CD4-positive, alpha-beta T cell treated with Interleukin-17A for 1 hour (primary cell): ENCODE results near the gene TCF25.
"Not testable (repeated sequence)": the region's sequence is repeated elsewhere in the genome, so short reads cannot be mapped to it uniquely, and the experiment has no call there.

Source experiments
- DNase-seq: peaks from one replicate; pipeline ENCODE4 v3.0.0-alpha.2; 2020

The TCF25 gene, protein sequence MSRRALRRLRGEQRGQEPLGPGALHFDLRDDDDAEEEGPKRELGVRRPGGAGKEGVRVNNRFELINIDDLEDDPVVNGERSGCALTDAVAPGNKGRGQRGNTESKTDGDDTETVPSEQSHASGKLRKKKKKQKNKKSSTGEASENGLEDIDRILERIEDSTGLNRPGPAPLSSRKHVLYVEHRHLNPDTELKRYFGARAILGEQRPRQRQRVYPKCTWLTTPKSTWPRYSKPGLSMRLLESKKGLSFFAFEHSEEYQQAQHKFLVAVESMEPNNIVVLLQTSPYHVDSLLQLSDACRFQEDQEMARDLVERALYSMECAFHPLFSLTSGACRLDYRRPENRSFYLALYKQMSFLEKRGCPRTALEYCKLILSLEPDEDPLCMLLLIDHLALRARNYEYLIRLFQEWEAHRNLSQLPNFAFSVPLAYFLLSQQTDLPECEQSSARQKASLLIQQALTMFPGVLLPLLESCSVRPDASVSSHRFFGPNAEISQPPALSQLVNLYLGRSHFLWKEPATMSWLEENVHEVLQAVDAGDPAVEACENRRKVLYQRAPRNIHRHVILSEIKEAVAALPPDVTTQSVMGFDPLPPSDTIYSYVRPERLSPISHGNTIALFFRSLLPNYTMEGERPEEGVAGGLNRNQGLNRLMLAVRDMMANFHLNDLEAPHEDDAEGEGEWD

DNA sequence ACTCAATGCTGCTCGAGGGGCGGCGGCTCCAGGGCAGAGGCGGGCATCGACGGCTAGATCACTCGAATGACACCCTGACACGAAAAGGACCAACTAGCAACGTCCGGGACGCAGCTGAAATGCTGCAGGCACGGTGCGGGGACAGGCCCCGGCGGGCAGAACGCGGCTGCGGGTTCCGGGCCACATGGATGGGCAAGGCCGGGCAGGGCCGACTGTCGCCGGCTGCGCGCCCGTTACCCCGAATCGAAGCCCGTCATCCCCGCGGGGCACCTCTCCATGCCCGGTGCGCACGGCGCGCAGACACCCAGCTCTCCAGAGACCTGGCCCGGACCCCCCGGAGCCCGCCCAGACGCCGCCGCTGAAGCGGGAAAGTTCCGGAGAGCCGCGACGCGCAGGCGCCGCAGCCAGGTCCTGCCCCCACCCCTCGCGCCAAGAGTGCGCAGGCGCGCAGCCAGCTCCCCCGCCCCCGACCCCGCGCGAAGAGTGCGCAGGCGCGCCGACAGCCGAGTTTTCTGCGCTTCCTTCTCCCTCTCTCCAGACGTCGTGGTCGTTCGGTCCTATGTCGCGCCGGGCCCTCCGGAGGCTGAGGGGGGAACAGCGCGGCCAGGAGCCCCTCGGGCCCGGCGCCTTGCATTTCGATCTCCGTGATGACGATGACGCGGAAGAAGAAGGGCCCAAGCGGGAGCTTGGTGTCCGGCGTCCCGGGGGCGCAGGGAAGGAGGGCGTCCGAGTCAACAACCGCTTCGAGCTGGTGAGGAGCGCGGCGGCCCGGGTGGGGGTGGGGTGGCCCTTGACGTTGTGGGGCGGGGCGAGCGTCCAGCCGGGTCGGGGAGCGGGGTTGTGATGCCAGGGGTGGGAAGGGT, at the start of gene TCF25:
Gene TCF25, plus strand, starts transcription at position 484 of the 863 bp plus-strand sequence. Its CDS starts 76 bp downstream, at position 560.
- DNase-seq = peak; percentile 87

DNA sequence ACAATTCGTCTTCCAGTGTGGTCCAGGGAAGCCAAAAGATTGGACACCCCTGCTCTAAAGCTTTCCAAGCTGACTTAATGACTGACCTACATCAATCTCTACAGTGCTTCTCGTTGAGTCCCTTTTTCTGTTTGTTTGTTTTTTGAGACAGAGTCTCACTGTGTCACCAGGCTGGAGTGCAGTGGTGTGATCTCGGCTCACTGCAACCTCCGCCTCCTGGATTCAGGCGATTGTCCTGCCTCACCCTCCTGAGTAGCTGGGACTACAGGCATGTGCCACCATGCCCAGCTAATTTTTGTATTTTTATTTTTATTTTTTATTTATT, 49.6 kb upstream of the TCF25 start:
- DNase-seq = not testable (repeated sequence)

DNA sequence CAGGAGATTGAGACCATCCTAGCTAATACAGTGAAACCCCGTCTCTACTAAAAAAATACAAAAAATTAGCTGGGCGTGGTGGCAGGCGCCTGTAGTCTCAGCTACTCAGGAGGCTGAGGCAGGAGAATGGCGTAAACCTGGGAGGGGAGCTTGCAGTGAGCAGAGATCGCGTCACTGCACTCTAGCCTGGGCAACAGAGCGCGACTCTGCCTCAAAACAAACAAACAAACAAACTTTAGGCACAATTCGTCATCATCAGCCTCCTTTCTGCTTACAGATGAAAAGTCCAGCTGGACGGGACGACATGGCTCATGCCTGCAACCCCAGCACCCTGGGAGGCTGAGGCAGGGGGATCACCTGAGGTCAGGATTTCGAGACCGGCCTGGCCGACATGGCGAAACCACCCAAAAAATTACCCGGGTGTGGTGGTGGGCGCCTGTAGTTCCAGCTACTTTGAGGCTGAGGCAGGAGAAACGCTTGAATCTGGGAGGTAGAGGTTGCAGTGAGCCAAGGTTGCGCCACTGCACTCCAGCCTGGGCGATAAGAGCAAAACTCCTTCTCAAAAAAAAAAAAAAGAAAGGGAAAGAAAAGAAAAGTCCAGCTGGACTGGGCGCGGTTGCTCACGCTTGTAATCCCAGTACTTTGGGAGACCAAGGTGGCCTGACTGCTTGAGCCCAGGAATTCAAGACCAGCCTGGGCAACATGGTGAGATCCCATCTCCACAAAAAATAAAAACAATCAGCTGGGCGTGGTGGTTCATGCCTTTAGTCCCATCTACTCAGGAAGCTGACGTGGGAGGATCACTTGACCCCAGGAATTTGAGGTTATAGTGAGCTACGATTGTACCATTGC, 46.6 kb upstream of the TCF25 start:
- DNase-seq = no peak

DNA sequence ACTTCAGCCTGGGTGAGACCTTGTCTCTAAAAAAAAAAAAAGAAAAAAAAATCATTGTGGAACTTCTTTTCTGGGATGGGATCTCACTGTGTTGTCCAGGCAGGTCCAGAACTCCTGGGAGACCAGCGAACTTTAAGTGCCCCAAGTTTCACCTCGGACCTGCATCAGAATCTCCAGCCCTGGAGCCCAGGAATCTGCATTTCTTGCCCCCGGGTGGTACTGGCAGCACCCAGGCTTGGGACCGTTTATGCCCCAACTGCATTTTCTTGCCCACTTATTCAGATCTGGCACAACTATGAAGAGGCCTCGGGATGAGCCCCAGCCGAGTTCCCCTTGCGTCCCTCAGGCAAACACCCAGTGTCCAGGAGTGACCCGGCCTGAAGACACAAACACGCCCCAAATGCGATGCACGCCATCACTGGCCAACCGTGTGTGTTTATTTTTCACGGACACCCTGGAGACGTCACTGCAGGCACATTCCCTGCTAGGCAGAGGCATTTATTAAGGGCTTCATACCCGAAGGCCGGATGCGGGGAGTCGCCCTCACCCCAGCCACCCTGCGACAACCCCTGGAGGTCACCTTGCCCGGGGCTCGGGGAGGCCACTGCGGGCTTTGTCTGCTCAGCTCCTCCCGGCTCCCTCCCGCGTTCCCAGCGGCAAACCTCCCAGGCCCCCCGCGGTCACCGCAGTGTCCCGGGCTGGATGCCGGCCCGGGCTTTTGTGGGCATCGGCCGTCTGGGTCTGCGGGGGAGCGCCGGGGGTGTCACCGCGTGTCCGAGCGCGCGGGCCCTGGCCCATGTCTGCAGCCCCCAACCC, 45.8 kb upstream of the TCF25 start:
- DNase-seq = no peak

DNA sequence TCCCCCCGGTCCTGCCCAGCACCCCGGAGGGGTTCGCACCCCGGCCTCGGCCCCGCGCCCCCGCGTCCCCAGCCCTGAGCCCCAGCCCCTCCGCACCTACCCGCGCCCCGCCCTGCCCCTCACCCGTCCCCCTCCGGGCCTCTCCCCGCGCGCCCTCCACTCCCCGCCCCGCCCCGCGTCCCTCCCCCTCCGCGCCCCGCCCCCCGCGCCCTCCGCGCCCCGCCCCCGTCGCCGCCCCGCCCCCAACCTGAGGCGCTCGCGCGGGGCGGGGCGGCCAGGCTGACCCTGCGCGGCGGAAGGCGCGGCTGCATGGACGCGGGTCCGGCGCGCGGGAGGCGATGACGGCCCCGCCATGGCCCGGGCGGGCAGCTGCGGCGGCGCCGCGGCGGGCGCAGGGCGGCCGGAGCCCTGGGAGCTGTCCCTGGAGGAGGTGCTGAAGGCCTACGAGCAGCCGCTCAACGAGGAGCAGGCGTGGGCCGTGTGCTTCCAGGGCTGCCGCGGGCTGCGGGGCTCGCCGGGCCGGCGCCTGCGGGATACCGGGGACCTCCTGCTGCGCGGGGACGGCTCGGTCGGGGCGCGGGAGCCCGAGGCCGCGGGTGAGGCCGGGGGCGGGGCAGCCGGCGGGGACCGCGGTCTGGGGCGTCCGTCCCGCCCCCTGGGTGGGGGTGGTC, 45.1 kb upstream of the TCF25 start, which contains the start of gene SPIRE2:
Gene SPIRE2, plus strand, starts transcription at position 277 of the 671 bp plus-strand sequence. Its CDS starts 76 bp downstream, at position 353.
- DNase-seq = peak; percentile 76

DNA sequence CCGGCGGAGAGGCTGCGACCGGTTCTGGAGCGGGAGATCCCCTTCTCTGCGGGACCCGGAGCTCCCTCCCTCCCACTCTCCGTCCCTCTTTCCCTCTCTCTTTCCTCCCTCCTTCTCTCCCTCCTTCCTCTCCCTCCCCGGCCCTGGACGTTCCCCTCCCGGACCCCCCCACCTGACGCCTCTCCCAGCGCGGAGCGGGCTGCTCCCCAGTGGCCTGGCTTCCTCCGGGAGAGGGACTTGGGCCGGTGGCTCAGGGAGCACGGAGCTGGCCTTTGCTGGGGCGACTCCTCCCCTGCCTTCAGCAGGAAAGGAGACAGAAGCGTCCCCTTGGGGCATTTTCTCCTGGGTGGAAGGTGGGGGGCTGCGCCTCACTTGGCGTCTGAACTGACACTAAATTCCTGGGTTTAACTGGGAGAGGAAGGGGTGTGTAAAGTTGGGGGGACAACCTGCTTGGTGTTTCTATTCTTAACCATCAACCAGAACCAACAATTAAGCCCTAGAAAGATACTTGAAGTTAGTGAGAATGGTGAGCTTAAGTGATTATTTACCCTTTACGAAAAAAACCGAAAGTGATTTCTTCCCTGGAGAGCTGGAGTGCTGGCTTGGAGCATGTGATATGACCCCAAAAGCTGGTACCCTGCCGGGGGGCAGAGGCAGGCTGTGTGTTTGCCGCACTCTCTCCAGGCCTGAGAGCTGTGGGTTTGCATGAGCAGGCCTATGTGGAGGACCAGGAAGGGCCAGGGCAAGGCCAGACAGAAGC, 44.3 kb upstream of the TCF25 start:
- no peak for DNase-seq

DNA sequence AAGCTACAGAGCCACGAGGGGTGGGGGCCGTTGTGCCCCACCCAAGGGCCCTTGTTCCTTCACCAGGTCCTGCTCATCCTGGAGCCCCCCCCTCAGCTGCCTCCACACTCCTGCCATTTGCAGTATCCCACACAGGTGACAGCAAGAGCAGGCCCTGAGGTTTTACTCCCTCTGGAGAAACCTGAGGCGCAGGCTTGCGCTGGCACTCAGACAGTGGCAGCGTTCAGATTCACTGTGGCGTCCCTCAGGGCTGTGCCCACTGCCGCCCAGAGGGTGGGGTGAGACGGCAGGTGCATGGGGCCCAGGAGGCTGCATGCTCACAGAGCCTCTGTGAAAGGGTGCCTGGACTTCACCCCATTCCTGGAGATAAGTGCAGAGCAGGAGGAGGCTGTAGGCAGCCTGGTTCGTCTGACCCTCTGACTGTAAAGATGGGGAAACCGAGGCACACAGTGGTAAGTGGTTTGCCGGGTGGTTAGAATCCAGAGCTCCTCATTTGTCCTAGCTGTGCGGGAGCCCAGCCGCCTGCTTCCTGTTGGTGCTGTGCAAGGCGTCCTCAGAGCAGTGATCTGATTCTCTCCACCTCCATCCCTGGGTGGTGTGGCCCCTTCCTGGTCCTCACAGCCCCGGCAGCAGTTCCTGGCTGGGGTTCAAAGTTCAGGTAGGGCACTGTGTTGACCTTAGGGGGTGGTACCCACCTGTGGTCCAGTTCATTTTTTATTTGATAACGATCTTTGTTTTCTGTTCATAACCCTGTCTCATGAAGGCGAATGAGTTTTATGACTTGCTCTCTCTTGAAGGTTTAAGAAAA, 43.6 kb upstream of the TCF25 start:
- no peak for DNase-seq

DNA sequence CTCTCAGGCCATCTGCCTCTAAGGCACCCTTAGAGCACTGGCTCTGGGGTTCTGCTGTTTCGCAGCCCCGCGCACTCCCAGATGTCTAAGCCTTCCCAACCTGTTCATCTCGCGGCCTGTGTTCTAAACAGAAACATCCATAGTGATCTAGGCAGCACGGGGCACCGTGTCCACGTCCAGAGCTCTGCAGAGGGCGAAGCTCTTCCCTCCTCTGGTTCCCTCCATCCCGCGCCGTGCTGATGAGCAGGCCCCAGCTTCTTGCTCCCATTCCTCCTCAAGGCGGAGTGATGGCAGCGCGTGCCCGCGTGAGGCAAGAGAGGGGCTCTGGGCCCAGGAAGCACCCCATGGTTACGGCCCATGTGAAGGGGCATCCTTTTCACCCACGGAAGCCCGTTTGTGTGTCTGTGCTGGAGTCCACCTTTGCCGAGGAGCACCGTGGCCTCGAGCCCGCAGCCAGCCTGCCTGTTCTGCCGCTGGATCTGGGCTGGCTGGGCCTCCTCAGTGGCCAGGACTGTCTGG, 41.5 kb upstream of the TCF25 start:
- no peak for DNase-seq

DNA sequence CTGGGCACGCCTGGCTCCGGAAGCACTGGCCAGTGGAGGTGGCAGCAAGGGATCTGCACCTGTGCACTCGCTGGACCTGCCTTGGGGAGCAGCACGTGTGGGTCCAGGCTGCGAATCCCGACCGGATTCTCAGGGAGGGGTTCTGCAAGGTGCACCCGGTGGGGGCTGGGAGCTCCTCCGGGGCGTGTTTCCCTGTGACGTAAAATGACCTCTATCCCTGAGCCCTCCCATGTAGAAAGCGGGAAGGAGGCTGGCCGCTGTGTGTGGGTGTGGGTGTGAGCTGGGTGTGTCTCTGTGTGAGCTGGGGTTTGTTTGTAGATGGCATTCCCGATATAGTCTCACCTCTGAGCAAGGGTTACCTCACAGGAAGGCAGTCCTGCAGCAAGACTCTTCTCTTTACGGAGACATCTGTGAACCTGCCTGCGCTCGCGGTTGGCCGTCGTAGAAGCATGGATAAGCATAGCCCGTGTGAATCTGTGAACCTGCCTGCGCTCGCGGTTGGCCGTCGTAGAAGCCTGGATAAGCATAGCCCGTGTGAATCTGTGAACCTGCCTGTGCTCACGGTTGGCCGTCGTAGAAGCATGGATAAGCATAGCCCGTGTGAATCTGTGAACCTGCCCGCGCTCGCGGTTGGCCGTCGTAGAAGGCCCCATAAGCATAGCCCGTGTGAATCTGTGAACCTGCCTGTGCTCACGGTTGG, 39.6 kb upstream of the TCF25 start:
- DNase-seq = not testable (repeated sequence)

DNA sequence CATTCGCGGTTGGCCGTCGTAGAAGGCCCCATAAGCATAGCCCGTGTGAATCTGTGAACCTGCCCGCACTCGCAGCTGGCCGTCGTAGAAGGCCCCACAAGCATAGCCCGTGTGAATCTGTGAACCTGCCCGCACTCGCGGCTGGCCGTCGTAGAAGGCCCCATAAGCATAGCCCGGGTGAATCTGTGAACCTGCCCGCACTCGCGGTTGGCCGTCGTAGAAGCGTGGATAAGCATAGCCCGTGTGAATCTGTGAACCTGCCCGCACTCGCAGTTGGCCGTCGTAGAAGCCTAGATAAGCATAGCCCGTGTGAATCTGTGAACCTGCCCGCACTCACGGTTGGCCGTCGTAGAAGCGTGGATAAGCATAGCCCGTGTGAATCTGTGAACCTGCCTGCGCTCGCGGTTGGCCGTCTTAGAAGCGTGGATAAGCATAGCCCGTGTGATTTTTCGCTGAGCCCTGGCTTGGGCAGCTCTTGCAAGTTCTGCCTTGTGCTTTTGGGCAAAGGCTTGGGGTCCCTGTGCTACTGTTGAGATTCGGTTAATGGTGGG, 38.5 kb upstream of the TCF25 start:
- not testable (repeated sequence) for DNase-seq

DNA sequence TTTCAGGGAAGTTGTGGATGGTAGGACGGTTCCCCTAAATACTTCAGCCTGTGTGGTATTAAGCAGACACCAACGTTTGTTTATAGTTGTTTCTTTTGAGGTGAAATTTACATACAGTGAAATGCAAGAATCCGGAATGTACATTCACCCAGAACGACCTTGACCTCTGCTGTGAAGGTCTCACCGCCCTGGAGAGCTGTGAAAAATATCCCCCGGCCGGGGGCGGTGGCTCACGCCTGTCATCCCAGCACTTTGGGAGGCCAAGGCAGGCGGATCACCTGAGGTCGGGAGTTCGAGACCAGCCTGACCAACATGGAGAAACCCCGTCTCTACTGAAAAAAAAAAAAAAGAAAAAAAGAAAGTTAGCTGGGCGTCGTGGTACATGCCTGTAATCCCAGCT, 36.9 kb upstream of the TCF25 start:
- not testable (repeated sequence) for DNase-seq

DNA sequence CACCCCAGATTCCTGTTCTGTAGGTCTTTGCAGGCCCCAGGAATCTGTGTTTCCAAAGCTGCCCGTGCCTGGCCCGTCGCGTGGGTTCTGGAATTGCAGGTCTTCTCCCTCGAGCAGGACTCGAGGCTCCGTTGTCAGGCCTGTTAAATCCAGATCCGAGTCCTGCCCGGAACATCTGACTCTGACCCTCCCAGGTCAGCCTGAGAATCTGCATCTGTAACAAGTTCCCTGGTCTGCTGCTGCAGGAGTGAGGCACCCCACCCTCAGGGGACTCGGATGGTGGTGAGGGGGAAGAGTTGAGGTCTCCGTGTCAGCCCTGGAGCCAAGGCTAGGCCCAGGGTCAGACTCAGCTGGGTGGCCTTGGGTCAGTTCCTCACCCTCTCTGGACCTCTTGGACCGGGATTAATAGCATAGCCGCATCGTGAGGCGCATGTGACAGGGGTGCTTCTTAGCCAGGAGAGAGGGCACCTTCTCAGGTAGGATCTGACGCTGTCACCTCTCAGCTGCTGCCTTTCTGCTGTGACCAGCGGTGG, 36.3 kb upstream of the TCF25 start:
- no peak for DNase-seq

DNA sequence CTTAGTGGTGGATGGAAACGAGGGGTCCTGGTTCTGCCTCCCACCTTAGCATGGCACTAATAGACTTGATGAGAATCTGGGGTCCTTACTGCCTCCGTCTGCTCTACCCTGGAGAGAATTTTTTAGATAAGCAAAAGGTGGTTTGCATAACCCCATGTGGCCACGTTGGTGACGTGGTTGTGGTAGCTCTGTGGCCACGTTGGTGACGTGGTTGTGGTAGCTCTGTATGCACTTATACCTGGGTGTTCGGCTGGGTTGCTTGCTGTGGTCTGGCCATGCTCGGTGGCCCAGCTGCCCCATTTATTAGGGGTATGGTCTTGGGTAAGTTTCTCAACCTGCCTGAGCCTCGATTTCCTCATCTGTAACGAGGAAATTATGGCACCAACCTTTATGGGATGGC, 32.1 kb upstream of the TCF25 start:
- DNase-seq = peak; percentile 64

DNA sequence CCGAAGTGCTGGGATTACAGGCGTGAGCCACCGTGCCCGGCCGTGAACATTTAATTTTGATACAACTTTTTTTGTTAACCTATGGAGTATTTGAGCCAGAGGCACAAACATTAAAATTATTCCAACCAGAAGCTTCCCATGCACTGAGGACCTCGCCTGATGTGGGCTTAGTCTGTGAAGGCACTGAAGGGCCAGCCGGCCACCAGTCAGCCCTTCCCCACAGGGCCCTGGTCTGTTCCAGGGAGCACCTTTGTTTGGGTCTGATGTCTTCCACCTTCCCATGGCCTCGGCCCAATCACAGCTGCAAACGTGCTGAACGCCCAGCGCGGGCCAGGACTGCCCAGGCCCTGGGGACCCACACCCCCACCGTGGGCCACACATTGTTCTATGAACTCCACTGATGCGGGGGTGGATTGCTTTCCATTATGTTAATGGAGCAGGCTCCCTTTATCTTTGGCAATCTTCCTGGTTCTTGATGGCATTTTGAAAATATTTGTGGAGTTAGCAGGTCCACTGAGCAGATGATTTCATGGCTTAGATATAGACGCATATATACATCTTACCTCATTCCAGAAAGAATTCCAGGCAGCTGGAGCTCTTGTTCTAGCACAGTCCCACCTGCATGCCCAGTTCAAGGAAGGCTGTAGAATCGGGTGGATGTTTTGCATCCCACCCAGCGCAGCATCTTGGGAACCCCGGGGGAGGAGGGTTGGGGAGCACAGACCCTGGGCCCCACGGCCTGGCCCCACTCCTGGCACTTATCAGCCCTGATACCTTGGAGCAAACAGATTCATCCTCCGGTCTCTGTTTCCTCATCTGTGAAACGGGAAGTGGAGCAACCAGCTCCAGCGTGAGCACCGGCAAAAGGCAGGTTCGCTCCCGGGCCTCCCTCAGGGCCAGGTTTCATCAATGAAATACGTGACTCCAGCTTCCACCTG, 30.7 kb upstream of the TCF25 start:
- DNase-seq = no peak

DNA sequence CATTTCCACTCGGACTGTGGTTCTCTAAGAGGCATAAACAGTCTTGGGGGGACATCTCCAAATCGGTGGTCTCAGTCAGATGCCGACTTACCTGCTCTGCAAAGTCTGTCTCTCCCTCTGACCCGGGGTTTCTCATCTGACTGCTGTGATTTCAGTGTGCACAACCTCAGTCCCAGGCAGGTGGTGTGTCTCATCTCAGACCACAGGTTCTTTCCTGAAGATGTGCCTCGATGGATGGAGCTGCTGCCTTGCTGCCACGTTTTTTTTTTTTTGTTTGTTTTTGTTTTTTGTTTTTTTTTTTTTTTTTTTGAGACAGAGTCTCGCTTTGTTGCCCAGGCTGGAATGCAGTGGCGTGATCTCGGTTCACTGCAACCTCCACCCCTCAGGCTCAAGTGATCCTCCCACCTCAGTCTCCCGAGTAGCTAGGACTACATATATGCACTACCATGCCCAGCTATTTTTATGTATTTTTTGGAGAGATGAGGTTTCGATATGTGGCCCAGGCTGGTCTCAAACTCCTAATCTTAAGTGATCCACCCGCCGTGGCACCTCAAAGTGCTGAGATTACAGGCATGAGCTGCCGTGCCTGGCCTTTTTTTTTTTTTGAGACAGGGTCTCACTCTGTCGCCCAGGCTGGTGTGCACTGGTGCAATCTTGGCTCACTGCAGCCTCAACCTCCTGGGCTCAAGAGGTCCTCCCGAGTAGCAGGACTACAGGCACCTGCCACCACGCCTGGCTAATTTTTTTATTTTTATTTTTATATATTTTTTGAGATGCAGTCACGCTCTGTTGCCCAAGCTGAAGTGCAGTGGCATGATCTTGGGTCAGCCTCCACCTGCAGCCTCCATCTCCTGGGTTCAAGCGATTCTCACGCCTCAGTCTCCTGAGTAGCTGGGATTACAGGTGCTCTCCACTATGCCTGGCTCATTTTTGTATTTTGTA, 29.7 kb upstream of the TCF25 start:
- DNase-seq = no peak
